Caco-2 (cell line): Measurements from ENCODE around the gene OLA1. TPM values are rescaled to one million over a fixed set of nuclear protein-coding genes. Genes with fewer than 3 reads are reported as not detected.

Source experiments
- BruUV-seq: library from RNA; stranded (reverse); fragments of 400-500 nt; replicated peaks from 2 replicates; lab custom pipeline; 2021; lab: Mats Ljungman, UMichigan
- CTCF ChIA-PET: fragments of 300-600 bp; sonication (Branson Sonifier 250); formaldehyde crosslinking; loops from one replicate; lab custom pipeline; 2022; ENCODE audit warnings: antibody characterized with exemption; lab: Charles Lee
- POLR2A ChIA-PET: fragments of 300-600 bp; sonication (Branson Sonifier 250); formaldehyde crosslinking; loops from one replicate; lab custom pipeline; 2022; ENCODE audit warnings: antibody characterized with exemption; lab: Charles Lee
- DNase-seq, 2 experiments: peaks; one replicate each; pipeline versions ENCODE4 v3.0.0 to v3.0.0-alpha.2; 2020 to 2022
- H3K27me3 ChIP-seq: replicated peaks from 2 replicates; pipeline ENCODE4 v1.6.0; 2011; ENCODE audit warnings: low read length; ENCODE audit not compliant: control insufficient read depth, insufficient read depth
- H3K36me3 ChIP-seq: 2 replicates; pipeline ENCODE4 v1.5.1; 2011; ENCODE audit warnings: low read length; ENCODE audit not compliant: control insufficient read depth, insufficient read depth
- H3K4me1 ChIP-seq: fragments of 250-450 bp; sonication (Bioruptor Pico); 2 replicates; pipeline ENCODE4 v1.5.1; 2020; ENCODE audit warnings: mild to moderate bottlenecking
- H3K4me3 ChIP-seq: 2 replicates; pipeline ENCODE4 v1.5.1; 2011; ENCODE audit warnings: low read depth, mild to moderate bottlenecking, control low read depth, low read length
- H3K9me3 ChIP-seq: fragments of 250-450 bp; sonication (Bioruptor Pico); 2 replicates; pipeline ENCODE4 v1.5.1; 2020; ENCODE audit warnings: mild to moderate bottlenecking, moderate library complexity
- H3K27ac Mint-ChIP-seq: one replicate; pipeline ENCODE4 v1.8.0; 2022; ENCODE audit warnings: mixed read lengths; ENCODE audit not compliant: unreplicated experiment
- H3K27me3 Mint-ChIP-seq: one replicate; pipeline ENCODE4 v1.8.0; 2022; ENCODE audit warnings: mixed read lengths; ENCODE audit not compliant: insufficient read depth, unreplicated experiment
- H3K36me3 Mint-ChIP-seq: one replicate; pipeline ENCODE4 v1.8.0; 2022; ENCODE audit warnings: mild to moderate bottlenecking, mixed read lengths; ENCODE audit not compliant: insufficient read depth, unreplicated experiment
- H3K4me1 Mint-ChIP-seq: one replicate; pipeline ENCODE4 v1.8.0; 2022; ENCODE audit warnings: low read depth, mixed read lengths; ENCODE audit not compliant: unreplicated experiment
- H3K4me3 Mint-ChIP-seq: one replicate; pipeline ENCODE4 v1.8.0; 2022; ENCODE audit warnings: mild to moderate bottlenecking, moderate library complexity, mixed read lengths; ENCODE audit not compliant: unreplicated experiment
- H3K9me3 Mint-ChIP-seq: one replicate; pipeline ENCODE4 v1.8.0; 2022; ENCODE audit warnings: mixed read lengths; ENCODE audit not compliant: unreplicated experiment
- intact Hi-C: fragments of 100-400 bp; cut with micrococcal nuclease; formaldehyde crosslinking; loops from one replicate; pipeline ENCODE4 v1.10.0; 2022; ENCODE audit not compliant: unreplicated experiment
- total RNA-seq: library from RNA; stranded (reverse); gene quantifications from 2 replicates; pipeline ENCODE4 v1.2.3, GENCODE V29; 2022
- TF ChIP-seq, protein P1 (sequence below), 2 experiments: fragments of 200-600 bp in 1 of 2; IDR thresholded peaks; 1 replicate in 1 of 2; 2 replicates in 1 of 2; pipeline versions ENCODE4 v1.5.1 to v1.8.0; 2011 to 2022; ENCODE audit warnings: antibody characterized with exemption in 1 of 2, control low read depth in 1 of 2, inconsistent platforms in 1 of 2, low read depth in 1 of 2, low read length in 1 of 2, mild to moderate bottlenecking in 1 of 2, moderate library complexity in 1 of 2; ENCODE audit not compliant: insufficient read depth in 1 of 2, severe bottlenecking in 1 of 2, unreplicated experiment in 1 of 2

Gene OLA1
- total RNA-seq, 1 experiment from 2014 or later = 177 TPM

DNA sequence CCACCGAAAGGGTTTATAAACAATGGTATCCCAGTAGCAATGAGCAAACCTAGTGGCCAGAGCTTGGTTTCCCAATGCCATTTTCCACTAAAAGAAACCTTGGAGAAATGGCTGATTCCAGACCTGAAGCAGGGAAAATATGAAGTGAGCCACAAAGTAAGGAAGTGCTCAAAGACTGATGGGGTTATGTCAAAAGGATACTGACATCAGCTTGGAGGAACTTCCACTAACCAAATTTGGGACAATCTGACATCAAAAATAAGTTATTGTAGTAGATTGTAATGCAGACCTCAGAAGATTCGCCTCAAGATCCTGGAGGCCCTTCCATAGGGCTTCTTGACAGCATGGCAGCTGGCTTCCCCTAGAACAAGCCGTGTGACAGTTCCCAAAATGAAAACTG lies 203.8 kb downstream of the OLA1 start:
- CTCF ChIA-PET = no interaction called here
- intact Hi-C loops = no loop called here

DNA sequence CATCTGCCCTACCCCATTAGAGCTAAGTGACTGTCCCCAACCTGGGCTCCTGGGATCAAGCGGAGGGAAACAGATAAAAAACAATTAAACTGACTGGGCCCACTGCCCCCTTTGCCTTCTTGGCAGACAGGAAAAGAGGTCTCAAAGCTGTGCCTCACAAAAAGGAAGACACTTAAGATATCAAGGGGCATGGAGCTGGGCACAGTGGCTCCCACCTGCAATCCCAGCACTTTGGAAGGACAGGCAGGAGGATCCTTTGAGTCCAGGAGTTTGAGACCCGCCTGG lies 208.0 kb downstream of the OLA1 start:
- Histone ChIP-seq H3K36me3 (no peaks in the 10 kb centered on the region), H3K4me3 (no peak overlapping the region), H3K27me3 (no peaks in the 10 kb centered on the region), H3K9me3 (no peaks in the 10 kb centered on the region), H3K4me1 (peaks cover 21% of the 10 kb centered on the region)
- Mint-ChIP-seq H3K27me3 (no peaks in the 10 kb centered on the region), H3K4me3 (no peak overlapping the region), H3K9me3 (no peaks in the 10 kb centered on the region), H3K27ac (peak overlapping the region; percentile 40), H3K36me3 (no peaks in the 10 kb centered on the region), H3K4me1 (peaks cover 17% of the 10 kb centered on the region)
- BruUV-seq = no TSS peak
- intact Hi-C loops = loop anchor here (1.0 to 2.0 kb wide), 3 partner anchors 14 to 76 kb away; partner anchors contain the start of gene SP3
- POLR2A ChIA-PET = no interaction called here
- TF ChIP-seq, protein P1, sequence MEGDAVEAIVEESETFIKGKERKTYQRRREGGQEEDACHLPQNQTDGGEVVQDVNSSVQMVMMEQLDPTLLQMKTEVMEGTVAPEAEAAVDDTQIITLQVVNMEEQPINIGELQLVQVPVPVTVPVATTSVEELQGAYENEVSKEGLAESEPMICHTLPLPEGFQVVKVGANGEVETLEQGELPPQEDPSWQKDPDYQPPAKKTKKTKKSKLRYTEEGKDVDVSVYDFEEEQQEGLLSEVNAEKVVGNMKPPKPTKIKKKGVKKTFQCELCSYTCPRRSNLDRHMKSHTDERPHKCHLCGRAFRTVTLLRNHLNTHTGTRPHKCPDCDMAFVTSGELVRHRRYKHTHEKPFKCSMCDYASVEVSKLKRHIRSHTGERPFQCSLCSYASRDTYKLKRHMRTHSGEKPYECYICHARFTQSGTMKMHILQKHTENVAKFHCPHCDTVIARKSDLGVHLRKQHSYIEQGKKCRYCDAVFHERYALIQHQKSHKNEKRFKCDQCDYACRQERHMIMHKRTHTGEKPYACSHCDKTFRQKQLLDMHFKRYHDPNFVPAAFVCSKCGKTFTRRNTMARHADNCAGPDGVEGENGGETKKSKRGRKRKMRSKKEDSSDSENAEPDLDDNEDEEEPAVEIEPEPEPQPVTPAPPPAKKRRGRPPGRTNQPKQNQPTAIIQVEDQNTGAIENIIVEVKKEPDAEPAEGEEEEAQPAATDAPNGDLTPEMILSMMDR (IDR thresholded peaks at IDR 0.05; ENCODE audit: insufficient read depth in 1 of 2, low read depth in 1 of 2, low read length in 1 of 2, severe bottlenecking in 1 of 2, unreplicated experiment in 1 of 2) = no peak
- CTCF ChIA-PET = interaction anchor here (0.8 to 1.0 kb wide), 2 partner anchors 32 to 301 kb away, joined by 3 read pairs; no protein-coding TSS in a partner anchor
- DNase-seq = no peak

More for the DNA sequence above, 203.8 kb downstream of the OLA1 start:
- TF ChIP-seq, protein P1 (IDR thresholded peaks at IDR 0.05; ENCODE audit: insufficient read depth in 1 of 2, low read depth in 1 of 2, low read length in 1 of 2, severe bottlenecking in 1 of 2, unreplicated experiment in 1 of 2) = no peak
- Histone ChIP-seq H3K27me3 (no peaks in the 10 kb centered on the region), H3K36me3 (peaks cover 2% of the 10 kb centered on the region), H3K4me3 (no peak overlapping the region), H3K9me3 (no peaks in the 10 kb centered on the region), H3K4me1 (peaks cover 11% of the 10 kb centered on the region)
- peaks cover 26% of the 10 kb centered on the region for H3K36me3 Mint-ChIP-seq
- no peak overlapping the region for H3K4me3 Mint-ChIP-seq
- H3K27ac Mint-ChIP-seq = no peak overlapping the region
- POLR2A ChIA-PET = no interaction called here
- H3K4me1 Mint-ChIP-seq = peaks cover 6% of the 10 kb centered on the region
- BruUV-seq = no TSS peak
- H3K9me3 Mint-ChIP-seq = no peaks in the 10 kb centered on the region
- no peak for DNase-seq
- H3K27me3 Mint-ChIP-seq = no peaks in the 10 kb centered on the region

GRCh38 chr2:174039551-174040416 lies 208.5 kb downstream of the OLA1 start:
- H3K9me3 ChIP-seq = no peaks in the 10 kb centered on the region
- intact Hi-C loops = loop anchor here (1.0 to 2.0 kb wide), 3 partner anchors 13 to 75 kb away; partner anchors contain the start of gene SP3
- CTCF ChIA-PET = interaction anchor here (0.8 to 1.0 kb wide), 2 partner anchors 31 to 302 kb away, joined by 3 read pairs; no protein-coding TSS in a partner anchor
- peaks cover 23% of the 10 kb centered on the region for H3K4me1 ChIP-seq
- H3K27me3 Mint-ChIP-seq = no peaks in the 10 kb centered on the region
- BruUV-seq = no TSS peak
- H3K27me3 ChIP-seq = no peaks in the 10 kb centered on the region
- no peaks in the 10 kb centered on the region for H3K36me3 ChIP-seq
- TF ChIP-seq, protein P1 (IDR thresholded peaks at IDR 0.05; ENCODE audit: insufficient read depth in 1 of 2, low read depth in 1 of 2, low read length in 1 of 2, severe bottlenecking in 1 of 2, unreplicated experiment in 1 of 2) = peak; percentile 78 to 82
- H3K27ac Mint-ChIP-seq = peak overlapping the region; percentile 40
- no peak overlapping the region for H3K4me3 Mint-ChIP-seq
- peaks cover 17% of the 10 kb centered on the region for H3K4me1 Mint-ChIP-seq
- no peaks in the 10 kb centered on the region for H3K9me3 Mint-ChIP-seq
- H3K36me3 Mint-ChIP-seq = no peaks in the 10 kb centered on the region
- POLR2A ChIA-PET = no interaction called here
- no peak overlapping the region for H3K4me3 ChIP-seq
- DNase-seq = peak; percentile 87
